Karpas-422 (cell line): ENCODE data around the gene CACNA2D3. TPM values are rescaled to one million over a fixed set of nuclear protein-coding genes. Genes with fewer than 3 reads are reported as not detected.

ENCODE experiments used
- DNase-seq: peaks from one replicate; pipeline ENCODE4 v3.0.0-alpha.2; 2015
- H2AFZ ChIP-seq: fragments of 200-600 bp; sonication (generic); 2 replicates; pipeline ENCODE4 v1.6.1; 2014; ENCODE audit warnings: antibody characterized with exemption, low read length, mixed read lengths
- H3K27ac ChIP-seq: fragments of 200-600 bp; sonication (generic); 2 replicates; pipeline ENCODE4 v1.5.1; 2014; ENCODE audit warnings: mild to moderate bottlenecking, low read length, moderate library complexity
- H3K27me3 ChIP-seq: fragments of 200-600 bp; sonication (generic); 2 replicates; pipeline ENCODE4 v1.6.1; 2014; ENCODE audit warnings: low read length, mixed read lengths
- H3K36me3 ChIP-seq: fragments of 200-600 bp; sonication (generic); 2 replicates; pipeline ENCODE4 v1.6.1; 2014; ENCODE audit warnings: low read length, mixed read lengths; ENCODE audit not compliant: insufficient read depth
- H3K4me1 ChIP-seq: fragments of 200-600 bp; sonication (generic); 2 replicates; pipeline ENCODE4 v1.6.1; 2014; ENCODE audit warnings: mild to moderate bottlenecking, low read length, mixed read lengths
- H3K4me2 ChIP-seq: fragments of 200-600 bp; sonication (generic); 2 replicates; pipeline ENCODE4 v1.6.1; 2014; ENCODE audit warnings: low read length, low read depth, mild to moderate bottlenecking; ENCODE audit not compliant: poor library complexity, severe bottlenecking
- H3K4me3 ChIP-seq: fragments of 200-600 bp; sonication (generic); 2 replicates; pipeline ENCODE4 v1.5.1; 2014; ENCODE audit warnings: mild to moderate bottlenecking, antibody characterized with exemption, low read length, mixed read lengths
- H3K79me2 ChIP-seq: fragments of 200-600 bp; sonication (generic); 2 replicates; pipeline ENCODE4 v1.6.1; 2014; ENCODE audit warnings: mild to moderate bottlenecking, low read length, mixed read lengths
- H3K9ac ChIP-seq: fragments of 200-600 bp; sonication (generic); 2 replicates; pipeline ENCODE4 v1.6.0; 2014; ENCODE audit warnings: low read length
- H3K9me2 ChIP-seq: fragments of 200-600 bp; sonication (generic), shearing (Covaris generic); replicated peaks from 2 replicates; pipeline ENCODE4 v1.6.0; 2014; ENCODE audit warnings: mild to moderate bottlenecking, low read length, moderate library complexity; ENCODE audit not compliant: insufficient read depth
- H3K9me3 ChIP-seq: fragments of 300-700, 200-600 bp; sonication (generic); 2 replicates; pipeline ENCODE4 v1.6.1; 2014; ENCODE audit warnings: low read length, mixed read lengths
- H4K20me1 ChIP-seq: fragments of 200-600 bp; sonication (generic); 2 replicates; pipeline ENCODE4 v1.6.1; 2014; ENCODE audit warnings: mild to moderate bottlenecking, antibody characterized with exemption, low read length, low read depth; ENCODE audit not compliant: insufficient read depth
- total RNA-seq: library from RNA; depleted of rRNA; stranded (reverse); fragments of >200 nt; shearing (Covaris generic); gene quantifications from 2 replicates; pipeline ENCODE4 v1.2.3, GENCODE V29; 2014; ENCODE audit warnings: low replicate concordance

CACNA2D3 gene
- total RNA-seq, 1 experiment from 2014 or later: not detected

DNA sequence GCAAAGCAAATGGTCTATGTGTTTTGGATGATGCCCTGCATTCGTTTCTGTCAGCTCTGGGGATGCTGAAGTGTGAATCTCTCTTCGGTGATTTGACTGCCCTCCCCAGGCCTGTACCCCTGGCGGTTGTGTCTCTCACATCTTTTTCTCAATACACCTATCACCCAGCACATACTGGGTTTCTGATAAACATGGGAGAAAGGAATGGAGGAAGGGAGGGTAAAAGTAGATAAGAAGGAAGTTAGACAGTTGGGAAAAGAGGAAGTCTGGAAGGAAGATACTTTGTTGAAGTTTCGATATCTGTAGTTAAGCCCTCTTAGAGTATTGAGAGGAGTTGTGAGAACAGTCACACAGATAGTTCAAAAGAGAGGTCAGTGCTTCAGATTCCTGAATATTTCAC, 841.3 kb downstream of the CACNA2D3 start:
- Histone ChIP-seq H3K27me3 (no peaks in the 10 kb centered on the region), H3K27ac (no peak overlapping the region), H3K4me1 (no peaks in the 10 kb centered on the region), H3K4me3 (no peak overlapping the region), H3K9ac (no peak overlapping the region), H3K79me2 (no peaks in the 10 kb centered on the region), H3K9me2 (no peaks in the 10 kb centered on the region), H3K4me2 (no peak overlapping the region), H4K20me1 (no peaks in the 10 kb centered on the region), H2AFZ (no peak overlapping the region), H3K36me3 (no peaks in the 10 kb centered on the region), H3K9me3 (no peaks in the 10 kb centered on the region)
- DNase-seq: no peak

DNA sequence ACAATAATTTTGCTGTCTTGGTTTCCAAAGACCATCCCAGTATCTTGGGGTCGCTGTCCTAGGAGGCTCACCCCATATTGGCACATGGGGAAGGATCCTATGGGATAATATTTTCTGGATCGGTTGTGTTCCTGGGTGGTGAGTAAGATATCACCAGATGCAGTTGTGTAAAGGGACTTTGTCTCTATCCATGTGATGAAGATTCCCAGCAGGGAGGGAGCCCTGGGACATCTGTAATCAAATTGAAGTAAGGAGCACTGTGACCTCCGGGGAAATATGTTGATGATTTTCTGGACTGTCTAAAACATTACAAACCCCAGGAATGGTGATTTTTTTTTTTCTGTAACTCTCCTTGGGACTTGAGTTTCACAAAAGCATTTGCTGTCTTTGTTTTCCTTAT, 841.7 kb downstream of the CACNA2D3 start:
- H3K4me2 ChIP-seq: no peak overlapping the region

DNA sequence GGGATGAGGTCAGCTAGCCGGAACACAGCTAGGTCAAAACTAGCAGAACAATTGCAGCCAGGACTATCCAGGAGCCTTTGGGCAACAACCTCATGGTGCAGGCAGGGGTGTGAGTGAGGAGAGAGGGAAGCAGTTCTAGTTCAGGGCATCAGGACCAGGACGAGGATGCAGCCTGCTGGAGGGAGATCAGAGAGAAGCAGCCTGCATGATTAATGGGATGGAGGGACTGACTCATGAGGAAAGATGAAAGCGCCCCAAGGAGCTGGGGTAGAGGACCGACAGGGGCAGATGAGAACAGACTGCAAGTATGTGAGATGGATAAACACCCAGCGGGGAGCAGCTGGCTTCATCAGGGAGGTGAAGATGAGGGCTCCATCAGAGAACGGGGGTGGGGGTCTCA, 843.4 kb downstream of the CACNA2D3 start:
- Histone ChIP-seq H3K9me3 (no peaks in the 10 kb centered on the region), H3K27me3 (no peaks in the 10 kb centered on the region), H4K20me1 (no peaks in the 10 kb centered on the region), H3K4me2 (no peak overlapping the region), H3K27ac (no peak overlapping the region), H3K79me2 (no peaks in the 10 kb centered on the region), H2AFZ (no peak overlapping the region), H3K9me2 (no peaks in the 10 kb centered on the region), H3K4me3 (no peak overlapping the region), H3K9ac (no peak overlapping the region), H3K4me1 (no peaks in the 10 kb centered on the region), H3K36me3 (no peaks in the 10 kb centered on the region)
- DNase-seq: no peak

More for the DNA sequence above, 841.7 kb downstream of the CACNA2D3 start:
- H3K9me2 ChIP-seq: no peaks in the 10 kb centered on the region
- no peak for DNase-seq
- no peak overlapping the region for H2AFZ ChIP-seq
- no peak overlapping the region for H3K4me3 ChIP-seq
- no peaks in the 10 kb centered on the region for H3K4me1 ChIP-seq
- H4K20me1 ChIP-seq: no peaks in the 10 kb centered on the region
- H3K79me2 ChIP-seq: no peaks in the 10 kb centered on the region
- no peaks in the 10 kb centered on the region for H3K27me3 ChIP-seq
- H3K27ac ChIP-seq: no peak overlapping the region
- no peaks in the 10 kb centered on the region for H3K36me3 ChIP-seq
- no peak overlapping the region for H3K9ac ChIP-seq
- no peaks in the 10 kb centered on the region for H3K9me3 ChIP-seq

DNA sequence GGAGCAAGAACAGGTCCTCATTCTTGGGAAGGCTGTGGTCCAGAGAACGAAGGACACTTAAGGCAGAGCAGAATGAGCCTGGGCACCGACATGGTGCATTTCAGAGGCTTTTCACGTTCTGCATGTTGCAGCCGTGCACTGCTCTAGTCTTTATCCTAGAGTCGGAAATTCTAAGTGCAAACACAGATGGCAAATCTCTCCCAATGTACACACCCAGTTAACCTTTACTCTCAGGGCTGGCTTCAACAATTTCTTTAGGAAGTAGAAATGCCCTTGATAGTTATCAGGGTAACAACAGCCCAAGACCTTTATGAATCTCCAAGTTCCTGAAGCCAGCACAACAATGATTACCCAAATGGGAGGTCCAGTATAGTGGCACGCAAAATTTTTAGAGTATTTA, 844.6 kb downstream of the CACNA2D3 start:
- no peak overlapping the region for H3K4me3 ChIP-seq
- no peaks in the 10 kb centered on the region for H3K9me2 ChIP-seq
- no peak overlapping the region for H3K9ac ChIP-seq
- no peaks in the 10 kb centered on the region for H4K20me1 ChIP-seq
- H3K79me2 ChIP-seq: no peaks in the 10 kb centered on the region
- H3K9me3 ChIP-seq: no peaks in the 10 kb centered on the region
- no peaks in the 10 kb centered on the region for H3K4me1 ChIP-seq
- H2AFZ ChIP-seq: no peak overlapping the region
- H3K27me3 ChIP-seq: no peaks in the 10 kb centered on the region
- H3K36me3 ChIP-seq: no peaks in the 10 kb centered on the region
- DNase-seq: no peak
- no peak overlapping the region for H3K4me2 ChIP-seq
- H3K27ac ChIP-seq: no peak overlapping the region

DNA sequence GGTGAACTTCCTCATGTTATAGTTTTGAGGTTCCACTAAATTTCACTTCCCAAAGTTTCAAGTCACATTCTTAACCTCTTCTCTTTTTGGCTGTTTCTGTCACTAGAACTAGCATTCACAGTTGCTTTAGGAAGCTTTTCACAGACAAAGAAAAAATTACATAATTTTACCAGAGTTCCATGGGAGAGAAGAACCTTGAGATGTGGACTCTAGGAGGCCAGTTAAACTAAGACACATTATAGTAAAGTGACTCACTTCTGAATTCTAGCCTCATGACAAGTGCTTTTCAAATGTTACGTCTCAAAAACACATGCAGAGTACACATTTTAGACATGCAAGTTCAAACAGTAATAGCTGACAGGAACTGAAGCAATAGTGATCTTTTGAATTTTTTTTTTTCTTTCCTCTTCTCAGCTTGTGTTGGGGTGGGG, 845.4 kb downstream of the CACNA2D3 start:
- DNase-seq: no peak
- Histone ChIP-seq H3K4me3 (no peak overlapping the region), H3K79me2 (no peaks in the 10 kb centered on the region), H3K27me3 (no peaks in the 10 kb centered on the region), H4K20me1 (no peaks in the 10 kb centered on the region), H3K27ac (no peak overlapping the region), H3K4me1 (no peaks in the 10 kb centered on the region), H3K9me2 (no peaks in the 10 kb centered on the region), H2AFZ (no peak overlapping the region), H3K9ac (no peak overlapping the region), H3K36me3 (no peaks in the 10 kb centered on the region), H3K9me3 (no peaks in the 10 kb centered on the region), H3K4me2 (no peak overlapping the region)

DNA sequence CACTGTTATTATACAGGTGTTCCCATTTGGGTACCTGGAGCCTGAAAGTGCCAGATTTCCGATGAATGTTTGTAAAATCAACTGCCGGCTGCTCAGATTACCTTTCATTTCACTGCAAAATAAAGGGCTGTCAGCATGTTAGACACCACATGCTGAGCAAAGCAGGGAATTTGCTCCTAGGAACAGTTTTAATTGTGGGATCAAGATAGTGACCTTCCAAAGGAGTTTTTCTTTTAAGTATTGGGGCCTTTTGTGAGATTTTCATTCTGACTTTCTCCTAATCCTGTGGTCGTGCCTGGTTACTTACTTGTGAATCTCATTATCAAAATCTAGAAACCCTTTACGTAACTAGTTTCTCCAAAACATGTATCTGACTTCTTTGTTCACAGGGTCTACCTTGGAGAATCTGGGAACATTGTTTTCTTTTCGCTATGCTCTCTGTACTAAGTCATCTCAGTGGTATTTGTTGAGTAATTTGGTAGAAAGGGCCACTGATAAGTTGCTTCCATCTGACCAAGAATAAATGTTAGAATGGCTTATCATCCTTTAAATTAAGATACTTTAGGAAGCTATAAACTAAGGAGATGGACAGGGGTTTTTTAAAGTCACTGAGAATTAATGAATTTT, 846.3 kb downstream of the CACNA2D3 start:
- no peak overlapping the region for H3K9ac ChIP-seq
- H2AFZ ChIP-seq: no peak overlapping the region
- H3K4me3 ChIP-seq: no peak overlapping the region
- no peaks in the 10 kb centered on the region for H3K27me3 ChIP-seq
- DNase-seq: no peak
- H3K27ac ChIP-seq: no peak overlapping the region
- H3K36me3 ChIP-seq: no peaks in the 10 kb centered on the region
- H4K20me1 ChIP-seq: no peaks in the 10 kb centered on the region
- no peak overlapping the region for H3K4me2 ChIP-seq
- no peaks in the 10 kb centered on the region for H3K79me2 ChIP-seq
- H3K9me3 ChIP-seq: no peaks in the 10 kb centered on the region
- H3K9me2 ChIP-seq: no peaks in the 10 kb centered on the region
- H3K4me1 ChIP-seq: no peaks in the 10 kb centered on the region

DNA sequence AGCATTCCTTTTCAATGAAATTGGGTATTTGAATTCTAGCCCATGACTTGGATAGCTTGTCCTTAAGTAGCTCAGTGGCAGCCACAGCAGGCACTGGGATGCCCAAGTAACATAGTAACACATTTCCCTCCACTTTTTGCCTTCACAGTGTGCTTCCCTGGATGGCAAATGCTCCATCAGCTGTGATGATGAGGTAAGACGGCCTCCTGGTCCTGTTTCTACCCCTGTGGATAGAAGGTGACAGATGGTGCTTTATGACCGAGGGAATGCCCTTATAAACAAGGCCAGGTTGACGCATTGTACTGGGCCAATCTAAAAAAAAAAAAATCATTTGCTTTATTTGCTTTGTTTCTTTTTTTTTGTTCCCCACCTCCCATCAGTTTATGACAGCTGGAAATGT, 847.3 kb downstream of the CACNA2D3 start:
- Histone ChIP-seq H3K9ac (no peak overlapping the region), H3K4me3 (no peak overlapping the region), H3K27ac (no peak overlapping the region), H3K4me2 (no peak overlapping the region), H3K27me3 (no peaks in the 10 kb centered on the region), H4K20me1 (no peaks in the 10 kb centered on the region), H3K9me3 (no peaks in the 10 kb centered on the region), H3K9me2 (no peaks in the 10 kb centered on the region), H3K79me2 (no peaks in the 10 kb centered on the region), H2AFZ (no peak overlapping the region), H3K4me1 (no peaks in the 10 kb centered on the region), H3K36me3 (no peaks in the 10 kb centered on the region)
- DNase-seq: no peak

DNA sequence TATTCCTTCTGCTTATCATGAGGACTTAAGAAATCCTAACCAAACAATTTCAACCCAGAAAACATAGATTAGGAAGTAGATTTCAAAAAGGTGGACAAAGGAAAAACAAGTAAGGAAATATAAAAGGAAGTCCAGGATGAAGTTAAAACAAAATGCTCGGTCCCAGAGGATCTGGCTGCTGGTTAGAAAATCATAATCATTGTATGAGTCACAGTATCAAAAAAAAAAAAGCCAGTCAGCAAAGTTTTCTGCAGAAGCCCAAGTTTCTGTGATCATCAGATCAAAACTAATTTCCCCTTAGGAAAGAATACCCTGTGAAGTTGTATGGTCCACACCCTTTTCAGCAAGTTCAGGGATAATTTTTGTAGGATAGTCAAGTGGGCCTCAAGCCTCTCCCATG, 848.5 kb downstream of the CACNA2D3 start:
- H4K20me1 ChIP-seq: no peaks in the 10 kb centered on the region
- no peak overlapping the region for H3K9ac ChIP-seq
- no peaks in the 10 kb centered on the region for H3K9me3 ChIP-seq
- H3K4me2 ChIP-seq: no peak overlapping the region
- no peak overlapping the region for H3K27ac ChIP-seq
- H3K9me2 ChIP-seq: no peaks in the 10 kb centered on the region
- no peak overlapping the region for H2AFZ ChIP-seq
- H3K36me3 ChIP-seq: no peaks in the 10 kb centered on the region
- no peaks in the 10 kb centered on the region for H3K4me1 ChIP-seq
- H3K27me3 ChIP-seq: no peaks in the 10 kb centered on the region
- no peak overlapping the region for H3K4me3 ChIP-seq
- H3K79me2 ChIP-seq: no peaks in the 10 kb centered on the region
- DNase-seq: no peak

DNA sequence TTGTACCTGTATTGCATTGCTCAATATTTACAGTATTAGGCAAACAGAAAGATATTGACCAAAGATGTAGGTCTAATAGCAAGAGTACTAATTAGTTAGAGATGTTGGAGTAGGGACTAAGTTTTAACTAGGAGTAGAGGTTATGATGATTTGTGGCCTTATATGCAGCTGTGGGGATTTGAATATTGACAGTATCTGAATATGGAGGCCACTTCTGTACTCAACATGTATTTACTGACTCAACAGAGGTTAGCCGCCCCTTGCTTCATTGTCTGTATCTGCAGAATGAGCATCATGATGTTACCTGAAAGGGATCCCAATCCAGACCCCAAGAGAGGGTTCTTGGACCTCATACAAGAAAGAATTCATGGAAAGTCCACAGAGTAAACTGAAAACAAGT, 855.1 kb downstream of the CACNA2D3 start:
- no peaks in the 10 kb centered on the region for H3K9me3 ChIP-seq
- no peak overlapping the region for H3K4me2 ChIP-seq
- H3K4me1 ChIP-seq: no peaks in the 10 kb centered on the region
- H3K4me3 ChIP-seq: no peak overlapping the region
- DNase-seq: no peak
- H2AFZ ChIP-seq: no peak overlapping the region
- no peak overlapping the region for H3K27ac ChIP-seq
- H3K9ac ChIP-seq: no peak overlapping the region
- H3K27me3 ChIP-seq: no peaks in the 10 kb centered on the region
- H3K36me3 ChIP-seq: no peaks in the 10 kb centered on the region
- H4K20me1 ChIP-seq: no peaks in the 10 kb centered on the region
- no peaks in the 10 kb centered on the region for H3K9me2 ChIP-seq
- no peaks in the 10 kb centered on the region for H3K79me2 ChIP-seq
